GM18508 (cell line): ENCODE measurements around the gene DPEP1.
"Not testable (repeated sequence)": the region's sequence is repeated elsewhere in the genome, so short reads cannot be mapped to it uniquely, and the experiment has no call there.

Source experiments
- ATAC-seq: cut with Tn5 transposase; IDR thresholded peaks from one replicate; pipeline ENCODE4 v1.9.1; 2021; ENCODE audit warnings: moderate number of reproducible peaks; ENCODE audit not compliant: insufficient read depth, unreplicated experiment

The DPEP1 gene

GRCh38 chr16:89615596-89616090, 2.2 kb downstream of the DPEP1 start:
- ATAC-seq: no peak

GRCh38 chr16:89616623-89617022, 3.2 kb downstream of the DPEP1 start:
- no peak for ATAC-seq

- no peak for ATAC-seq
These were observed 3.6 kb downstream of the DPEP1 start for GRCh38 chr16:89617036-89617435.

GRCh38 chr16:89618109-89618998, 4.9 kb downstream of the DPEP1 start:
- ATAC-seq: no peak

GRCh38 chr16:89619840-89620239, 6.4 kb downstream of the DPEP1 start:
- no peak for ATAC-seq

- no peak for ATAC-seq
These were observed 7.0 kb downstream of the DPEP1 start for GRCh38 chr16:89620406-89620841.

- ATAC-seq: no peak
These were observed 7.8 kb downstream of the DPEP1 start for GRCh38 chr16:89621136-89621697.

- no peak for ATAC-seq
These were observed 8.4 kb downstream of the DPEP1 start for GRCh38 chr16:89621698-89622409.

GRCh38 chr16:89623511-89624261, 10.2 kb downstream of the DPEP1 start:
- ATAC-seq: no peak

- no peak for ATAC-seq
These were observed 11.6 kb downstream of the DPEP1 start for GRCh38 chr16:89624777-89625761.

GRCh38 chr16:89629827-89630610, 16.6 kb downstream of the DPEP1 start:
- ATAC-seq: no peak

GRCh38 chr16:89633064-89633631, 19.7 kb downstream of the DPEP1 start:
- ATAC-seq: no peak

- not testable (repeated sequence) for ATAC-seq
These were observed 21.3 kb downstream of the DPEP1 start for GRCh38 chr16:89634463-89635385.

GRCh38 chr16:89636663-89637062, 23.2 kb downstream of the DPEP1 start:
- ATAC-seq: no peak

- ATAC-seq: no peak
These were observed 23.9 kb downstream of the DPEP1 start for GRCh38 chr16:89637379-89637778.

GRCh38 chr16:89638455-89638854, 25.0 kb downstream of the DPEP1 start:
- ATAC-seq: no peak

GRCh38 chr16:89639385-89639784, 25.9 kb downstream of the DPEP1 start:
- no peak for ATAC-seq
